ENCODE results near the gene MDC1. TPM values are rescaled to one million over a fixed set of nuclear protein-coding genes. Genes with fewer than 3 reads are reported as not detected.

The MDC1 gene
- total and polyA plus RNA-seq, 2 of the 13 experiments (the other 11 are each of a cell fraction or from before 2014, with no cell fraction given), result 8.4 to 14.0 TPM

GRCh38 chr6:30763618-30764489 lies 46.8 kb upstream of the MDC1 start (continued):
- TF ChIP-seq NFIB (CRISPR knock-in tag; IDR thresholded peaks at IDR 0.05; ENCODE audit: borderline replicate concordance) (no peak), TAF1 (CRISPR knock-in tag; IDR thresholded peaks at IDR 0.05) (peak; percentile 82), ZNF253 (CRISPR knock-in tag; IDR thresholded peaks at IDR 0.05; ENCODE audit: borderline replicate concordance) (peak; percentile 65; the same call in 1 of the 2 replicates), ZNF326 (CRISPR knock-in tag; IDR thresholded peaks at IDR 0.05; ENCODE audit: borderline replicate concordance) (no peak), POLR2AphosphoS5 (IDR thresholded peaks at IDR 0.05; ENCODE audit: low read depth, low read length) (peak; percentile 72), DDIT3 (CRISPR knock-in tag; IDR thresholded peaks at IDR 0.05) (no peak), ZNF839 (CRISPR knock-in tag; IDR thresholded peaks at IDR 0.05; ENCODE audit: borderline replicate concordance) (no peak), ZNF225 (CRISPR knock-in tag; IDR thresholded peaks at IDR 0.05) (no peak), ZSCAN20 (CRISPR knock-in tag; IDR thresholded peaks at IDR 0.05; ENCODE audit: borderline replicate concordance) (no peak), ZNF724P (CRISPR knock-in tag; IDR thresholded peaks at IDR 0.05; ENCODE audit: borderline replicate concordance) (peak; percentile 29; the same call in 1 of the 2 replicates), ATRX (CRISPR knock-in tag; IDR thresholded peaks at IDR 0.05; ENCODE audit: borderline replicate concordance) (peak; percentile 31; the same call in 1 of the 2 replicates), ZFYVE20 (CRISPR knock-in tag; IDR thresholded peaks at IDR 0.05; ENCODE audit: borderline replicate concordance, low read depth) (no peak), ZNF772 (CRISPR knock-in tag; IDR thresholded peaks at IDR 0.05) (peak; percentile 72), ZNF530 (CRISPR knock-in tag; IDR thresholded peaks at IDR 0.05; ENCODE audit: low read depth) (peak; percentile 61; the same call in 1 of the 2 replicates), ERF (CRISPR knock-in tag; IDR thresholded peaks at IDR 0.05) (peak; percentile 91), MLX (CRISPR knock-in tag; IDR thresholded peaks at IDR 0.05) (peak; percentile 85), TEF (CRISPR knock-in tag; IDR thresholded peaks at IDR 0.05) (no peak), ZNF441 (CRISPR knock-in tag; IDR thresholded peaks at IDR 0.05; ENCODE audit: borderline replicate concordance) (peak; percentile 61; the same call in 1 of the 2 replicates), ZNF24 (IDR thresholded peaks at IDR 0.05) (no peak), HOXA7 (CRISPR knock-in tag; IDR thresholded peaks at IDR 0.05) (no peak), ZNF775 (CRISPR knock-in tag; IDR thresholded peaks at IDR 0.05; ENCODE audit: borderline replicate concordance) (peak; percentile 71; the same call in 1 of the 2 replicates), HHEX (CRISPR knock-in tag; IDR thresholded peaks at IDR 0.05) (no peak), MED13 (CRISPR knock-in tag; IDR thresholded peaks at IDR 0.05) (peak; percentile 96), ZSCAN9 (CRISPR knock-in tag; IDR thresholded peaks at IDR 0.05; ENCODE audit: borderline replicate concordance) (peak; percentile 77), EHMT2 (IDR thresholded peaks at IDR 0.05; ENCODE audit: borderline replicate concordance, low read depth, low read length) (no peak; the same call in 1 of the 2 replicates)
- TF ChIP-seq, protein P1, sequence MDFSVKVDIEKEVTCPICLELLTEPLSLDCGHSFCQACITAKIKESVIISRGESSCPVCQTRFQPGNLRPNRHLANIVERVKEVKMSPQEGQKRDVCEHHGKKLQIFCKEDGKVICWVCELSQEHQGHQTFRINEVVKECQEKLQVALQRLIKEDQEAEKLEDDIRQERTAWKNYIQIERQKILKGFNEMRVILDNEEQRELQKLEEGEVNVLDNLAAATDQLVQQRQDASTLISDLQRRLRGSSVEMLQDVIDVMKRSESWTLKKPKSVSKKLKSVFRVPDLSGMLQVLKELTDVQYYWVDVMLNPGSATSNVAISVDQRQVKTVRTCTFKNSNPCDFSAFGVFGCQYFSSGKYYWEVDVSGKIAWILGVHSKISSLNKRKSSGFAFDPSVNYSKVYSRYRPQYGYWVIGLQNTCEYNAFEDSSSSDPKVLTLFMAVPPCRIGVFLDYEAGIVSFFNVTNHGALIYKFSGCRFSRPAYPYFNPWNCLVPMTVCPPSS (IDR thresholded peaks at IDR 0.05), result no peak
- TF ChIP-seq, protein P2, sequence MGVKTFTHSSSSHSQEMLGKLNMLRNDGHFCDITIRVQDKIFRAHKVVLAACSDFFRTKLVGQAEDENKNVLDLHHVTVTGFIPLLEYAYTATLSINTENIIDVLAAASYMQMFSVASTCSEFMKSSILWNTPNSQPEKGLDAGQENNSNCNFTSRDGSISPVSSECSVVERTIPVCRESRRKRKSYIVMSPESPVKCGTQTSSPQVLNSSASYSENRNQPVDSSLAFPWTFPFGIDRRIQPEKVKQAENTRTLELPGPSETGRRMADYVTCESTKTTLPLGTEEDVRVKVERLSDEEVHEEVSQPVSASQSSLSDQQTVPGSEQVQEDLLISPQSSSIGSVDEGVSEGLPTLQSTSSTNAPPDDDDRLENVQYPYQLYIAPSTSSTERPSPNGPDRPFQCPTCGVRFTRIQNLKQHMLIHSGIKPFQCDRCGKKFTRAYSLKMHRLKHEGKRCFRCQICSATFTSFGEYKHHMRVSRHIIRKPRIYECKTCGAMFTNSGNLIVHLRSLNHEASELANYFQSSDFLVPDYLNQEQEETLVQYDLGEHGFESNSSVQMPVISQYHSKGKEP (CRISPR knock-in tag; IDR thresholded peaks at IDR 0.05), result no peak

Data from HepG2 (cell line).